PC-9 (cell line): Measurements from ENCODE around the gene DOCK2.

ENCODE experiments used
- CTCF ChIP-seq: fragments of 200-600 bp; sonication (generic); conservative IDR thresholded peaks from 2 replicates; pipeline ENCODE4 v1.6.1; 2017; ENCODE audit warnings: mixed run types, antibody characterized with exemption, mild to moderate bottlenecking, moderate library complexity
- EZH2 ChIP-seq: fragments of 200-600 bp; sonication (generic); IDR thresholded peaks from 2 replicates; pipeline ENCODE4 v1.8.0; 2017; ENCODE audit warnings: antibody characterized with exemption, low read depth

- TF ChIP-seq CTCF = no peak
- no peak for TF ChIP-seq EZH2
Measured at GRCh38 chr5:170076211-170076610, 439.1 kb downstream of the DOCK2 start.
